H1 (cell line): ENCODE measurements around the gene ABHD16A. TPM values are rescaled to one million over a fixed set of nuclear protein-coding genes. Genes with fewer than 3 reads are reported as not detected.

Source experiments
- CTCF ChIA-PET: fragments of 300-600 bp; sonication (Branson Sonifier 250); formaldehyde crosslinking; loops from one replicate; lab custom pipeline; 2021; ENCODE audit not compliant: partially characterized antibody; lab: Charles Lee
- POLR2A ChIA-PET: fragments of 300-600 bp; sonication (Branson Sonifier 250); formaldehyde crosslinking; loops from one replicate; lab custom pipeline; 2021; ENCODE audit warnings: inconsistent platforms; ENCODE audit not compliant: partially characterized antibody; lab: Charles Lee
- DNase-seq, 2 experiments: peaks; one replicate each; pipeline versions ENCODE4 v3.0.0 to v3.0.0-alpha.2; 2010 to 2022; ENCODE audit warnings: low spot score in 2 of 2, low read depth in 1 of 2, mixed read lengths in 1 of 2
- FAIRE-seq: peaks from 2 replicates; lab custom pipeline; 2011; peaks lifted over from hg19 to GRCh38; lab: Jason Lieb, UNC
- H2AFZ ChIP-seq: 2 replicates; pipeline ENCODE4 v1.8.1; 2012; ENCODE audit warnings: low read length, inconsistent platforms
- H2AK5ac ChIP-seq: 2 replicates; pipeline ENCODE4 v1.6.1; 2013; ENCODE audit warnings: low read depth, low read length
- H2BK120ac ChIP-seq: replicated peaks from 2 replicates; pipeline ENCODE3; 2013; ENCODE audit warnings: low read depth, low read length, inconsistent platforms
- H2BK12ac ChIP-seq: 2 replicates; pipeline ENCODE4 v1.6.1; 2013; ENCODE audit warnings: low read depth, low read length
- H2BK15ac ChIP-seq: 2 replicates; pipeline ENCODE4 v1.6.1; 2013; ENCODE audit warnings: low read length
- H2BK20ac ChIP-seq: 2 replicates; pipeline ENCODE4 v1.6.1; 2013; ENCODE audit warnings: low read length
- H2BK5ac ChIP-seq: 2 replicates; pipeline ENCODE4 v1.6.1; 2013; ENCODE audit warnings: low read depth, low read length
- H3K14ac ChIP-seq: 2 replicates; pipeline ENCODE4 v1.6.1; 2013; ENCODE audit warnings: inconsistent platforms; ENCODE audit not compliant: insufficient read length
- H3K18ac ChIP-seq: 2 replicates; pipeline ENCODE4 v1.6.1; 2013; ENCODE audit warnings: low read length; ENCODE audit errors: extremely low read depth
- H3K23ac ChIP-seq: 2 replicates; pipeline ENCODE4 v1.6.1; 2013; ENCODE audit warnings: inconsistent platforms; ENCODE audit not compliant: insufficient read length
- H3K23me2 ChIP-seq: 2 replicates; pipeline ENCODE4 v1.6.1; 2013; ENCODE audit warnings: low read depth, low read length
- H3K27ac ChIP-seq: 2 replicates; pipeline ENCODE4 v1.6.1; 2011; ENCODE audit warnings: low read depth, low read length, inconsistent platforms
- H3K27me3 ChIP-seq, 4 experiments: replicated peaks in 1 of 4; 1 replicate in 1 of 4; 2 replicates in 3 of 4; pipeline versions ENCODE4 v1.6.1 to v1.8.1; 2011 to 2013; ENCODE audit warnings: low read length in 3 of 4, mild to moderate bottlenecking in 3 of 4, inconsistent platforms in 2 of 4, mixed read lengths in 2 of 4, moderate library complexity in 1 of 4; ENCODE audit not compliant: control insufficient read depth in 3 of 4, insufficient read depth in 3 of 4; ENCODE audit errors: extremely low read depth in 1 of 4
- H3K36me3 ChIP-seq, 4 experiments: 2 replicates each; pipeline versions ENCODE4 v1.6.1 to v1.8.1; 2011 to 2013; ENCODE audit warnings: mild to moderate bottlenecking in 4 of 4, low read length in 3 of 4, moderate library complexity in 2 of 4, control low read depth in 1 of 4, inconsistent platforms in 1 of 4; ENCODE audit not compliant: insufficient read depth in 4 of 4, control insufficient read depth in 2 of 4
- H3K4ac ChIP-seq: replicated peaks from 2 replicates; pipeline ENCODE3; 2013; ENCODE audit warnings: low read length, low read depth, mixed read lengths, inconsistent platforms; ENCODE audit not compliant: insufficient read length
- H3K4me1 ChIP-seq, 4 experiments: replicated peaks in 1 of 4; 1 replicate in 1 of 4; 2 replicates in 3 of 4; pipeline versions ENCODE4 v1.6.1 to v1.8.1; 2011 to 2013; ENCODE audit warnings: low read length in 3 of 4, inconsistent platforms in 2 of 4, mixed read lengths in 1 of 4; ENCODE audit not compliant: insufficient read depth in 4 of 4, control insufficient read depth in 3 of 4
- H3K4me2 ChIP-seq, 2 experiments: 2 replicates each; pipeline versions ENCODE4 v1.6.1 to v1.8.1; 2011 to 2013; ENCODE audit warnings: low read depth in 2 of 2, low read length in 2 of 2, control low read depth in 1 of 2, inconsistent platforms in 1 of 2, mild to moderate bottlenecking in 1 of 2; ENCODE audit not compliant: insufficient read depth in 1 of 2
- H3K4me3 ChIP-seq, 4 experiments: fragments of 200-600, 300-600 bp in 1 of 4; sonication (generic), shearing (Covaris generic), sonication (Bioruptor Twin) in 1 of 4; 2 replicates each; pipeline versions ENCODE4 v1.5.1 to v1.8.1; 2011 to 2016; ENCODE audit warnings: low read length in 4 of 4, low read depth in 3 of 4, control low read depth in 2 of 4, inconsistent platforms in 2 of 4, mild to moderate bottlenecking in 2 of 4, mixed read lengths in 1 of 4, moderate library complexity in 1 of 4; ENCODE audit not compliant: insufficient read depth in 2 of 4; ENCODE audit errors: extremely low read depth in 1 of 4
- H3K56ac ChIP-seq: replicated peaks from 2 replicates; pipeline ENCODE3; 2013; ENCODE audit warnings: low read depth, mild to moderate bottlenecking, mixed read lengths, low read length, inconsistent platforms; ENCODE audit not compliant: insufficient read length
- H3K79me1 ChIP-seq: 2 replicates; pipeline ENCODE4 v1.6.1; 2013; ENCODE audit warnings: low read depth, low read length, control low read depth
- H3K79me2 ChIP-seq, 2 experiments: 2 replicates each; pipeline versions ENCODE4 v1.6.1 to v1.8.1; 2012 to 2013; ENCODE audit warnings: low read length in 2 of 2, mild to moderate bottlenecking in 2 of 2, inconsistent platforms in 1 of 2; ENCODE audit not compliant: insufficient read depth in 2 of 2, control insufficient read depth in 1 of 2
- H3K9ac ChIP-seq, 4 experiments: replicated peaks in 1 of 4; 1 replicate in 1 of 4; 2 replicates in 3 of 4; pipeline versions ENCODE4 v1.6.1 to v1.8.1; 2011 to 2013; ENCODE audit warnings: low read depth in 3 of 4, low read length in 3 of 4, control low read depth in 2 of 4, mild to moderate bottlenecking in 2 of 4, moderate library complexity in 2 of 4, inconsistent platforms in 1 of 4; ENCODE audit errors: extremely low read depth in 1 of 4
- H3K9me3 ChIP-seq, 2 experiments: 2 replicates each; pipeline versions ENCODE4 v1.6.1 to v1.8.1; 2012 to 2013; ENCODE audit warnings: mild to moderate bottlenecking in 2 of 2, moderate library complexity in 2 of 2, control low read depth in 1 of 2, inconsistent platforms in 1 of 2, low read depth in 1 of 2, low read length in 1 of 2, mixed read lengths in 1 of 2; ENCODE audit not compliant: insufficient read depth in 2 of 2
- H4K20me1 ChIP-seq, 2 experiments: replicated peaks in 1 of 2; 2 replicates each; pipeline versions ENCODE3 to v1.8.1; 2011 to 2013; ENCODE audit warnings: inconsistent platforms in 2 of 2, low read length in 2 of 2, mild to moderate bottlenecking in 1 of 2; ENCODE audit not compliant: insufficient read depth in 2 of 2, control insufficient read depth in 1 of 2
- H4K5ac ChIP-seq: 2 replicates; pipeline ENCODE4 v1.6.1; 2013; ENCODE audit warnings: low read length, low read depth, mixed read lengths, inconsistent platforms; ENCODE audit not compliant: insufficient read length
- H4K8ac ChIP-seq: 2 replicates; pipeline ENCODE4 v1.8.0; 2013; ENCODE audit warnings: mild to moderate bottlenecking, moderate library complexity, low read length, inconsistent platforms; ENCODE audit not compliant: insufficient read depth; ENCODE audit errors: extremely low read depth
- H4K91ac ChIP-seq: replicated peaks from 2 replicates; pipeline ENCODE3; 2013; ENCODE audit warnings: low read length, mixed read lengths, inconsistent platforms; ENCODE audit not compliant: insufficient read length
- EZH2 ChIP-seq: fragments of 200-600 bp; sonication (generic); IDR thresholded peaks from 2 replicates; pipeline ENCODE4 v1.7.1; 2012; ENCODE audit warnings: low read depth, mild to moderate bottlenecking, moderate library complexity, low read length, inconsistent platforms; ENCODE audit not compliant: severe bottlenecking
- HDAC6 ChIP-seq: IDR thresholded peaks from one replicate; pipeline ENCODE4 v1.7.1; 2012; ENCODE audit warnings: low read depth, mild to moderate bottlenecking, inconsistent platforms, low read length, moderate library complexity
- JUND ChIP-seq: IDR thresholded peaks from 2 replicates; pipeline ENCODE4 v1.6.1; 2011; ENCODE audit warnings: mild to moderate bottlenecking, improper control_type of control experiment, low read length
- KDM1A ChIP-seq: fragments of 200-600, 300-600 bp; sonication (generic); IDR thresholded peaks from 2 replicates; pipeline ENCODE4 v1.7.1; 2016; ENCODE audit warnings: mild to moderate bottlenecking, low read length, borderline replicate concordance
- NANOG ChIP-seq: IDR thresholded peaks from 2 replicates; pipeline ENCODE4 v1.6.1; 2011; ENCODE audit warnings: low read length, low read depth, mild to moderate bottlenecking, inconsistent platforms; ENCODE audit not compliant: insufficient read depth, poor library complexity, severe bottlenecking
- RBBP5 ChIP-seq: IDR thresholded peaks from 2 replicates; pipeline ENCODE4 v1.7.1; 2012; ENCODE audit warnings: low read depth, mild to moderate bottlenecking, inconsistent platforms, low read length, moderate library complexity, borderline replicate concordance
- SIRT6 ChIP-seq: IDR thresholded peaks from one replicate; pipeline ENCODE4 v1.7.1; 2012; ENCODE audit warnings: low read length, inconsistent platforms
- TAF1 ChIP-seq: IDR thresholded peaks from 2 replicates; pipeline ENCODE4 v1.6.1; 2011; ENCODE audit warnings: mild to moderate bottlenecking, low read depth, low read length
- TBP ChIP-seq: IDR thresholded peaks from 2 replicates; pipeline ENCODE4 v1.6.1; 2011; ENCODE audit warnings: low read depth, low read length, improper control_type of control experiment
- ZNF274 ChIP-seq: IDR thresholded peaks from 2 replicates; pipeline ENCODE4 v1.7.0; 2012; ENCODE audit warnings: low read length, borderline replicate concordance; ENCODE audit errors: extremely low read depth
- WGBS, 2 experiments: shearing (Covaris generic) in 1 of 2; methylation state at CpG; one replicate each; pipeline versions ENCODE4 v1.1.6 to v1.1.7; 2013 to 2015; ENCODE audit warnings: low lambda C conversion rate in 2 of 2, mixed read lengths in 2 of 2, inconsistent platforms in 1 of 2, low coverage in 1 of 2, missing lambda C conversion rate in 1 of 2; ENCODE audit not compliant: insufficient replicate concordance in 2 of 2, insufficient coverage in 1 of 2, insufficient read length in 1 of 2; ENCODE audit errors: extremely low coverage in 1 of 2, missing lambda C conversion rate in 1 of 2; 5-methylcytosine and 5-hydroxymethylcytosine counted together
- polyA plus RNA-seq, 7 experiments: library from polyadenylated mRNA; depleted of rRNA in 3 of 7; stranded (reverse) in 5 of 7; unstranded in 2 of 7; fragments of >200 nt in 5 of 7; fragments of 200-250 nt in 2 of 7; gene quantifications; 1 replicate in 5 of 7; 2 replicates in 1 of 7; 4 replicates in 1 of 7; pipeline versions ENCODE4 v1.2.1 to v1.2.3, GENCODE V29; 2011 to 2013; ENCODE audit warnings: missing spikeins in 2 of 7, mixed read lengths in 2 of 7
- total RNA-seq: library from RNA; stranded (reverse); fragmentation: NEBNext Ultra II Directional; extraction: Animal tissue kit (Norgen Biotek cat#: 25700); gene quantifications from 2 replicates; pipeline ENCODE4 v1.2.1, GENCODE V29; 2021

Gene ABHD16A
- total and polyA plus RNA-seq, 2 of the 8 experiments (the other 6 are each of a cell fraction or from before 2014, with no cell fraction given): 32.9 to 40.2 TPM

DNA sequence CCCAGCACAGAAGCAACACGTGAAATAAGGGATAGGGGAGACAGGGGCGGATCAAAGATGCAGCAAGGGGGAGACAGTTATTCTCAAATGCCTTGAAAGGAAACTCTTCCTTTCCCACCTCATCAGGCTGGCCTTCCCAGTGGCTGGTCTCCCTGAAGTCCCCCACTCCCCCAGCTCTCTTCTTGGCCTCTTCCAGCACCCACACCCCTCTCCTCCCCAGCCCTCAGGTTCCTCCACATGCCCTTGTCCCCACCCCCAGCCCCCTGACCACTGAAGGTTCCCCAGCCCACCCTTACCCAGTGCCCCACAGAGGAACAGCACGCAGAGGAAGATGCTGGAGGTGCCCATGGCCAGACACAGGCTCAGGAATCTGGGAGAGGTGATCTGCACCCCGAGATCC is 10.3 kb upstream of the ABHD16A start:
- Histone ChIP-seq H3K18ac (peak overlapping the region; percentile 62; the same call in 1 of the 2 replicates), H2BK20ac (no peak overlapping the region), H2AFZ (peak overlapping the region; percentile 67; the same call in 1 of the 2 replicates), H2AK5ac (no peak overlapping the region), H3K9me3 (no peaks in the 10 kb centered on the region), H4K91ac (no peak overlapping the region), H2BK15ac (no peak overlapping the region), H3K56ac (no peak overlapping the region), H3K27me3 (no peaks in the 10 kb centered on the region; a peak in 1 of 7 replicates), H3K36me3 (no peaks in the 10 kb centered on the region), H3K4ac (no peak overlapping the region), H4K20me1 (no peaks in the 10 kb centered on the region), H2BK120ac (no peak overlapping the region), H3K4me1 (peaks cover 11 to 24% (median 22%) of the 10 kb centered on the region in 4 experiments), H3K4me3 (peak overlapping the region in 1 of 4 experiments; percentile 15; a peak in 1 of 8 replicates), H3K27ac (0 out of 2 replicates have a peak overlapping the region, but pooled peaks have one; percentile 0), H3K23ac (no peak overlapping the region), H2BK5ac (peak overlapping the region; percentile 55), H3K9ac (no peak overlapping the region), H3K14ac (no peak overlapping the region), H3K79me1 (no peaks in the 10 kb centered on the region), H3K4me2 (peak overlapping the region in 1 of 2 experiments; percentile 52; a peak in 2 of 4 replicates), H2BK12ac (peak overlapping the region; percentile 86; the same call in 1 of the 2 replicates), H4K5ac (no peak overlapping the region), H3K23me2 (peaks cover 3% of the 10 kb centered on the region; the same call in 1 of the 2 replicates), H3K79me2 (no peaks in the 10 kb centered on the region), H4K8ac (no peak overlapping the region)
- FAIRE-seq (no peak), DNase-seq (no peak)
- WGBS, 2 experiments: 81% methylated on average over 3 of the region's 4 CpGs; no CpG with 5 or more reads in 1 of the 2 experiments
- POLR2A ChIA-PET: interaction anchor here (0.5 to 4.7 kb wide), 14 partner anchors 10 to 114 kb away, joined by 3 to 36 read pairs (median 6); partner anchors contain the start of genes ABHD16A, CSNK2B, DDAH2 and GPANK1
- CTCF ChIA-PET: interaction anchor here (1.0 to 5.7 kb wide), 9 partner anchors 11 to 94 kb away, joined by 3 to 39 read pairs (median 6); partner anchors contain the start of genes DDAH2 and MPIG6B
- no peak for TF ChIP-seq KDM1A
- TF ChIP-seq EZH2: no peak
- no peak for TF ChIP-seq HDAC6
- no peak for TF ChIP-seq RBBP5
- no peak for TF ChIP-seq TBP
- TF ChIP-seq NANOG: no peak
- TF ChIP-seq TAF1: no peak
- no peak for TF ChIP-seq SIRT6
- no peak for TF ChIP-seq ZNF274
- TF ChIP-seq JUND: no peak
